ENCODE results near the gene PAQR9. TPM values are rescaled to one million over a fixed set of nuclear protein-coding genes. Genes with fewer than 3 reads are reported as not detected.

PAQR9 gene
- total and polyA plus RNA-seq, 7 donors: not detected

DNA sequence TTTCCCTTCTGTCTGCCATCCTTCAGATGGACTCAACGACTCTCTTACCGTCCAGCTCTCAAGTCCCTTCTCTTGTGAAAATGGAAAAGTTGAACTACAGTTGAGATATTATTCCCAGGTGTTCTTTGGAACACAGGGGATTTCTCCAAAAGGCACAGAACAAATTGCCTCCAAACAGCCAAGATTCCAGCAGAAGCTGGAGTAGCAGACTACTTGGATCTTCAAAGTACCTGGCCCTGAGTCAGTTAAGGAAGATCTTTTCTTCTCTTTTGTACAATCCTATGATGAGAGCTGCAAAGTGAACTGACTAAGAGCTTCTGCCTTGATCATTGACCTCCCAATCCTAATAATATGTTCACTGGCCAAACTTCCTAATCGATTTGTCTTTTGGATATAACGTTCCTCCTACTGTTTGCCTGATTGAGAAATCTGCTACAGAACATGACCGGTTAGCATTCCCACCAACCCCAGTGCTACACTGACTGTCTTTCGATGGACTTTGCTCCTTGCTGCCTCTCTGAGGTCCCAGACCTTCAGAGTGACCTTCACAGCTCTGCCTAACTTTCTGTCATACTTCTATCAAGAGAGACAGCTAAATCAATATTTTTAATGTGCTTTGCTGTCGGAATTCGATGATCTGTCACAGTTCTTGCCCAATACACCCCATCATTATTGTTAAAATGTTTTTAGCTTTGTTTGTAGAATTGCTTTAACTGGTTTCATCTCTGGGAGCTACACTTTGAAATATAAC is 21.9 kb downstream of the PAQR9 start:
- Histone ChIP-seq H3K36me3 (no peaks in the 10 kb centered on the region), H3K9me3 (no peaks in the 10 kb centered on the region), H3K4me3 (no peak overlapping the region), H3K27ac (no peak overlapping the region), H3K27me3 (peaks cover 0 to 4% (median 2%) of the 10 kb centered on the region in 3 donors), H3K4me1 (no peaks in the 10 kb centered on the region)
- no peak for DNase-seq
- intact Hi-C loops (cut with DNase I): no loop called here
- 80 to 91% methylated on average over 8 of the region's 8 CpGs for WGBS, 2 donors
- no peak for TF ChIP-seq POLR2AphosphoS5 (IDR thresholded peaks at IDR 0.05)
- TF ChIP-seq, protein P1, sequence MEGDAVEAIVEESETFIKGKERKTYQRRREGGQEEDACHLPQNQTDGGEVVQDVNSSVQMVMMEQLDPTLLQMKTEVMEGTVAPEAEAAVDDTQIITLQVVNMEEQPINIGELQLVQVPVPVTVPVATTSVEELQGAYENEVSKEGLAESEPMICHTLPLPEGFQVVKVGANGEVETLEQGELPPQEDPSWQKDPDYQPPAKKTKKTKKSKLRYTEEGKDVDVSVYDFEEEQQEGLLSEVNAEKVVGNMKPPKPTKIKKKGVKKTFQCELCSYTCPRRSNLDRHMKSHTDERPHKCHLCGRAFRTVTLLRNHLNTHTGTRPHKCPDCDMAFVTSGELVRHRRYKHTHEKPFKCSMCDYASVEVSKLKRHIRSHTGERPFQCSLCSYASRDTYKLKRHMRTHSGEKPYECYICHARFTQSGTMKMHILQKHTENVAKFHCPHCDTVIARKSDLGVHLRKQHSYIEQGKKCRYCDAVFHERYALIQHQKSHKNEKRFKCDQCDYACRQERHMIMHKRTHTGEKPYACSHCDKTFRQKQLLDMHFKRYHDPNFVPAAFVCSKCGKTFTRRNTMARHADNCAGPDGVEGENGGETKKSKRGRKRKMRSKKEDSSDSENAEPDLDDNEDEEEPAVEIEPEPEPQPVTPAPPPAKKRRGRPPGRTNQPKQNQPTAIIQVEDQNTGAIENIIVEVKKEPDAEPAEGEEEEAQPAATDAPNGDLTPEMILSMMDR (IDR thresholded peaks at IDR 0.05): no peak
- no peak for TF ChIP-seq EP300 (IDR thresholded peaks at IDR 0.05)
- no peak for TF ChIP-seq POLR2A (IDR thresholded peaks at IDR 0.05)

DNA sequence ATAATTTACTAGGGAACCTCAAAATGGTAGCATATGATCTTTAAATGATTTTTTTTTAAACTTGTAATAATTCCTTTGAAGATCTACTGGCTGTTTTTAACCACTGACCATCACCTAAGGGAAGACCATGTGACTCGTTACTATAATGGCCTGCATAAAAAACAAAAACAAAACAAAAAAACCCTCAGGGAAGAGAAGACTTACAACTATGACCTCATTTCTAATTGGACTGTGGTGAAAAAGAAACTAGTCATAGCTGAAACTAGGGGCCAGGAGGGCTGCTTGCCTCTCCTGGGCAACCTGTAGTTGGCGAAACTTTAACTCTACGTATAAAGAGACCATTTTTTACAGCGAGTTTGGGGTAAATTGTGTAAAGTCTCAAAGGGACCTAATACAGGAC is 23.0 kb downstream of the PAQR9 start:
- no peak overlapping the region for H3K27ac ChIP-seq
- H3K36me3 ChIP-seq: no peaks in the 10 kb centered on the region
- no peak for DNase-seq
- TF ChIP-seq EP300 (IDR thresholded peaks at IDR 0.05) (no peak), POLR2AphosphoS5 (IDR thresholded peaks at IDR 0.05) (no peak), POLR2A (IDR thresholded peaks at IDR 0.05) (no peak)
- TF ChIP-seq, protein P1 (IDR thresholded peaks at IDR 0.05): no peak
- WGBS, 2 donors: 66 to 77% methylated on average over 4 of the region's 4 CpGs
- no peak overlapping the region for H3K4me3 ChIP-seq
- no peaks in the 10 kb centered on the region for H3K27me3 ChIP-seq
- no peaks in the 10 kb centered on the region for H3K4me1 ChIP-seq
- intact Hi-C loops (cut with DNase I): no loop called here
- no peaks in the 10 kb centered on the region for H3K9me3 ChIP-seq

DNA sequence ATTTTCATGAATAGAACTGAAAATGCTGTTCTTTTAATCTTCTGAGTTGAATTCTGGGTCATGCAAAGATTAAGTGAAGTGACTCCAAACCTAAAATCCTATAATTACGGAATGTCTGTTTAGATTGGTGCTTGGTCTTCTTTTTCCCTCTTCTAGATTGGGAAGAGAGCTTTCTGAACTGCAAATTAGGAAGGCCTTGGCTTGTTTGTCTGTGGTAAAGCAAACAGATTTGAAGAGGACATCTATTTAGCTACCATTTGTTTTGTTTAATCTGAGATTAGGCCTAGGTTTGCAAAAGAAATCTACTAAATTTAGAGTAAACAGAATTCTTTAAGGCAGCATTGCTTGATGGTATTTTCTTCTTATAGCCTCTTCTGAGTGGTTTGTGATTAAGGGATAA is 23.5 kb downstream of the PAQR9 start:
- H3K4me1 ChIP-seq: no peaks in the 10 kb centered on the region
- intact Hi-C loops (cut with DNase I): no loop called here

DNA sequence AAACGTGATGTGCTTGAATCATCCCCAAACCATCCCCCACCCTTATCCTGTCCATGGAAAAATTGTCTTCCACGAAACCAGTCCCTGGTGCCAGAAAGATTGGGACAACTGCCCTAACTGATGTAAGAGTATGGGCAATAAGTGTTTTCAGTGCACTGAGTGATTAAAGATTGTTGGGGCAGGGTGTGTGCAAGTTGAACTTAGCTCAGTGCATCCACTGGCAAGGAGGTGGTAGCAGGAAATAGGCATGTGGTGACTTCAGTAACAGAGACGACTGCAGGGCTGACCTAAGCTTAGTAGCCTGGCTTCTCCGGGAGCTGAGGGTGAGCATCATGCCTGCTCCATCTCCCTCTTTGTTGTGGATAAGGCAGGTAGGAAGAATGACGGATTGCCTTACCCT is 27.5 kb downstream of the PAQR9 start:
- no peaks in the 10 kb centered on the region for H3K36me3 ChIP-seq
- intact Hi-C loops (cut with DNase I): no loop called here
- TF ChIP-seq, protein P1 (IDR thresholded peaks at IDR 0.05): no peak
- no peak for TF ChIP-seq EP300 (IDR thresholded peaks at IDR 0.05)
- no peak for TF ChIP-seq POLR2AphosphoS5 (IDR thresholded peaks at IDR 0.05)
- TF ChIP-seq POLR2A (IDR thresholded peaks at IDR 0.05): no peak
- no peaks in the 10 kb centered on the region for H3K4me1 ChIP-seq
- H3K4me3 ChIP-seq: no peak overlapping the region
- H3K27me3 ChIP-seq: no peaks in the 10 kb centered on the region
- H3K27ac ChIP-seq: no peak overlapping the region
- DNase-seq: no peak
- 24 to 71% methylated on average over 5 of the region's 5 CpGs for WGBS, 2 donors
- no peaks in the 10 kb centered on the region for H3K9me3 ChIP-seq

More for the DNA sequence above, 23.5 kb downstream of the PAQR9 start:
- no peaks in the 10 kb centered on the region for H3K9me3 ChIP-seq
- H3K4me3 ChIP-seq: no peak overlapping the region
- WGBS, 2 donors: 81 to 84% methylated on average over 1 of the region's 1 CpG
- H3K27me3 ChIP-seq: no peaks in the 10 kb centered on the region
- H3K36me3 ChIP-seq: no peaks in the 10 kb centered on the region
- TF ChIP-seq EP300 (IDR thresholded peaks at IDR 0.05) (no peak), POLR2AphosphoS5 (IDR thresholded peaks at IDR 0.05) (no peak), POLR2A (IDR thresholded peaks at IDR 0.05) (no peak)
- TF ChIP-seq, protein P1 (IDR thresholded peaks at IDR 0.05): no peak
- H3K27ac ChIP-seq: no peak overlapping the region
- no peak for DNase-seq

DNA sequence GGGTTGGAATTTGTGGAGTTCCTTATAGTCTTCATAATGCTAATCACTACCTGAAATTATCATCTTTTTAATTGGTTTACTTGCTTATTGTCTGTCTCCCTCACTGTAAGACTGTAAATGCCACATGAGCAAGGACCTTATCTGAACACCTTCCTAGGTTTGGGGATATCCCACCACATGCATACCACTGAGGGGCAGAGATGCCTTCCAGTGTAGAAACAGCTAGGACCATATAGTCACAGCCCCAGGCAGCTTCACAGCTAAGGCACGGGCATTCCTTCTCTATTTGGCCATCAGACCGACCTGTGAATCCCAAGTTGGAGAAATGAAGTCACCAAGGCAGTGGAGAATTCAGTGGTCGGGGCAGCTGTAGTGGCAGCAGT is 28.6 kb downstream of the PAQR9 start:
- H3K4me3 ChIP-seq: no peak overlapping the region
- intact Hi-C loops (cut with DNase I): no loop called here
- 93 to 96% methylated on average over 3 of the region's 3 CpGs for WGBS, 2 donors
- no peaks in the 10 kb centered on the region for H3K36me3 ChIP-seq
- DNase-seq: no peak
- H3K4me1 ChIP-seq: no peaks in the 10 kb centered on the region
- no peaks in the 10 kb centered on the region for H3K27me3 ChIP-seq
- H3K27ac ChIP-seq: no peak overlapping the region
- no peaks in the 10 kb centered on the region for H3K9me3 ChIP-seq
- TF ChIP-seq POLR2A (IDR thresholded peaks at IDR 0.05) (no peak), EP300 (IDR thresholded peaks at IDR 0.05) (no peak), POLR2AphosphoS5 (IDR thresholded peaks at IDR 0.05) (no peak)
- TF ChIP-seq, protein P1 (IDR thresholded peaks at IDR 0.05): no peak
